ENCODE measurements around the gene PCLAF.

Gene PCLAF

GRCh38 chr15:64315216-64315615 lies 66.0 kb downstream of the PCLAF start:
- no peak for DNase-seq (ENCODE audit: low spot score)

GRCh38 chr15:64314456-64314855 lies 66.8 kb downstream of the PCLAF start:
- no peak for DNase-seq (ENCODE audit: low spot score)

Measured in pons (tissue), 1 donor.